H1 (cell line): ENCODE results near the gene SLC39A11. TPM values are rescaled to one million over a fixed set of nuclear protein-coding genes. Genes with fewer than 3 reads are reported as not detected.

ENCODE experiments used
- CTCF ChIA-PET: fragments of 300-600 bp; sonication (Branson Sonifier 250); formaldehyde crosslinking; loops from one replicate; lab custom pipeline; 2021; ENCODE audit not compliant: partially characterized antibody; lab: Charles Lee
- POLR2A ChIA-PET: fragments of 300-600 bp; sonication (Branson Sonifier 250); formaldehyde crosslinking; loops from one replicate; lab custom pipeline; 2021; ENCODE audit warnings: inconsistent platforms; ENCODE audit not compliant: partially characterized antibody; lab: Charles Lee
- DNase-seq, 2 experiments: peaks; one replicate each; pipeline versions ENCODE4 v3.0.0 to v3.0.0-alpha.2; 2010 to 2022; ENCODE audit warnings: low spot score in 2 of 2, low read depth in 1 of 2, mixed read lengths in 1 of 2
- FAIRE-seq: peaks from 2 replicates; lab custom pipeline; 2011; peaks lifted over from hg19 to GRCh38; lab: Jason Lieb, UNC
- H2AFZ ChIP-seq: 2 replicates; pipeline ENCODE4 v1.8.1; 2012; ENCODE audit warnings: low read length, inconsistent platforms
- H2AK5ac ChIP-seq: 2 replicates; pipeline ENCODE4 v1.6.1; 2013; ENCODE audit warnings: low read depth, low read length
- H2BK120ac ChIP-seq: replicated peaks from 2 replicates; pipeline ENCODE3; 2013; ENCODE audit warnings: low read depth, low read length, inconsistent platforms
- H2BK12ac ChIP-seq: 2 replicates; pipeline ENCODE4 v1.6.1; 2013; ENCODE audit warnings: low read depth, low read length
- H2BK15ac ChIP-seq: 2 replicates; pipeline ENCODE4 v1.6.1; 2013; ENCODE audit warnings: low read length
- H2BK20ac ChIP-seq: 2 replicates; pipeline ENCODE4 v1.6.1; 2013; ENCODE audit warnings: low read length
- H2BK5ac ChIP-seq: 2 replicates; pipeline ENCODE4 v1.6.1; 2013; ENCODE audit warnings: low read depth, low read length
- H3K14ac ChIP-seq: 2 replicates; pipeline ENCODE4 v1.6.1; 2013; ENCODE audit warnings: inconsistent platforms; ENCODE audit not compliant: insufficient read length
- H3K18ac ChIP-seq: 2 replicates; pipeline ENCODE4 v1.6.1; 2013; ENCODE audit warnings: low read length; ENCODE audit errors: extremely low read depth
- H3K23ac ChIP-seq: 2 replicates; pipeline ENCODE4 v1.6.1; 2013; ENCODE audit warnings: inconsistent platforms; ENCODE audit not compliant: insufficient read length
- H3K23me2 ChIP-seq: 2 replicates; pipeline ENCODE4 v1.6.1; 2013; ENCODE audit warnings: low read depth, low read length
- H3K27ac ChIP-seq: 2 replicates; pipeline ENCODE4 v1.6.1; 2011; ENCODE audit warnings: low read depth, low read length, inconsistent platforms
- H3K27me3 ChIP-seq, 4 experiments: replicated peaks in 1 of 4; 1 replicate in 1 of 4; 2 replicates in 3 of 4; pipeline versions ENCODE4 v1.6.1 to v1.8.1; 2011 to 2013; ENCODE audit warnings: low read length in 3 of 4, mild to moderate bottlenecking in 3 of 4, inconsistent platforms in 2 of 4, mixed read lengths in 2 of 4, moderate library complexity in 1 of 4; ENCODE audit not compliant: control insufficient read depth in 3 of 4, insufficient read depth in 3 of 4; ENCODE audit errors: extremely low read depth in 1 of 4
- H3K36me3 ChIP-seq, 4 experiments: 2 replicates each; pipeline versions ENCODE4 v1.6.1 to v1.8.1; 2011 to 2013; ENCODE audit warnings: mild to moderate bottlenecking in 4 of 4, low read length in 3 of 4, moderate library complexity in 2 of 4, control low read depth in 1 of 4, inconsistent platforms in 1 of 4; ENCODE audit not compliant: insufficient read depth in 4 of 4, control insufficient read depth in 2 of 4
- H3K4ac ChIP-seq: replicated peaks from 2 replicates; pipeline ENCODE3; 2013; ENCODE audit warnings: low read length, low read depth, mixed read lengths, inconsistent platforms; ENCODE audit not compliant: insufficient read length
- H3K4me1 ChIP-seq, 4 experiments: replicated peaks in 1 of 4; 1 replicate in 1 of 4; 2 replicates in 3 of 4; pipeline versions ENCODE4 v1.6.1 to v1.8.1; 2011 to 2013; ENCODE audit warnings: low read length in 3 of 4, inconsistent platforms in 2 of 4, mixed read lengths in 1 of 4; ENCODE audit not compliant: insufficient read depth in 4 of 4, control insufficient read depth in 3 of 4
- H3K4me2 ChIP-seq, 2 experiments: 2 replicates each; pipeline versions ENCODE4 v1.6.1 to v1.8.1; 2011 to 2013; ENCODE audit warnings: low read depth in 2 of 2, low read length in 2 of 2, control low read depth in 1 of 2, inconsistent platforms in 1 of 2, mild to moderate bottlenecking in 1 of 2; ENCODE audit not compliant: insufficient read depth in 1 of 2
- H3K4me3 ChIP-seq, 4 experiments: fragments of 200-600, 300-600 bp in 1 of 4; sonication (generic), shearing (Covaris generic), sonication (Bioruptor Twin) in 1 of 4; 2 replicates each; pipeline versions ENCODE4 v1.5.1 to v1.8.1; 2011 to 2016; ENCODE audit warnings: low read length in 4 of 4, low read depth in 3 of 4, control low read depth in 2 of 4, inconsistent platforms in 2 of 4, mild to moderate bottlenecking in 2 of 4, mixed read lengths in 1 of 4, moderate library complexity in 1 of 4; ENCODE audit not compliant: insufficient read depth in 2 of 4; ENCODE audit errors: extremely low read depth in 1 of 4
- H3K56ac ChIP-seq: replicated peaks from 2 replicates; pipeline ENCODE3; 2013; ENCODE audit warnings: low read depth, mild to moderate bottlenecking, mixed read lengths, low read length, inconsistent platforms; ENCODE audit not compliant: insufficient read length
- H3K79me1 ChIP-seq: 2 replicates; pipeline ENCODE4 v1.6.1; 2013; ENCODE audit warnings: low read depth, low read length, control low read depth
- H3K79me2 ChIP-seq, 2 experiments: 2 replicates each; pipeline versions ENCODE4 v1.6.1 to v1.8.1; 2012 to 2013; ENCODE audit warnings: low read length in 2 of 2, mild to moderate bottlenecking in 2 of 2, inconsistent platforms in 1 of 2; ENCODE audit not compliant: insufficient read depth in 2 of 2, control insufficient read depth in 1 of 2
- H3K9ac ChIP-seq, 4 experiments: replicated peaks in 1 of 4; 1 replicate in 1 of 4; 2 replicates in 3 of 4; pipeline versions ENCODE4 v1.6.1 to v1.8.1; 2011 to 2013; ENCODE audit warnings: low read depth in 3 of 4, low read length in 3 of 4, control low read depth in 2 of 4, mild to moderate bottlenecking in 2 of 4, moderate library complexity in 2 of 4, inconsistent platforms in 1 of 4; ENCODE audit errors: extremely low read depth in 1 of 4
- H3K9me3 ChIP-seq, 2 experiments: 2 replicates each; pipeline versions ENCODE4 v1.6.1 to v1.8.1; 2012 to 2013; ENCODE audit warnings: mild to moderate bottlenecking in 2 of 2, moderate library complexity in 2 of 2, control low read depth in 1 of 2, inconsistent platforms in 1 of 2, low read depth in 1 of 2, low read length in 1 of 2, mixed read lengths in 1 of 2; ENCODE audit not compliant: insufficient read depth in 2 of 2
- H4K20me1 ChIP-seq, 2 experiments: replicated peaks in 1 of 2; 2 replicates each; pipeline versions ENCODE3 to v1.8.1; 2011 to 2013; ENCODE audit warnings: inconsistent platforms in 2 of 2, low read length in 2 of 2, mild to moderate bottlenecking in 1 of 2; ENCODE audit not compliant: insufficient read depth in 2 of 2, control insufficient read depth in 1 of 2
- H4K5ac ChIP-seq: 2 replicates; pipeline ENCODE4 v1.6.1; 2013; ENCODE audit warnings: low read length, low read depth, mixed read lengths, inconsistent platforms; ENCODE audit not compliant: insufficient read length
- H4K8ac ChIP-seq: 2 replicates; pipeline ENCODE4 v1.8.0; 2013; ENCODE audit warnings: mild to moderate bottlenecking, moderate library complexity, low read length, inconsistent platforms; ENCODE audit not compliant: insufficient read depth; ENCODE audit errors: extremely low read depth
- H4K91ac ChIP-seq: replicated peaks from 2 replicates; pipeline ENCODE3; 2013; ENCODE audit warnings: low read length, mixed read lengths, inconsistent platforms; ENCODE audit not compliant: insufficient read length
- BRCA1 ChIP-seq: IDR thresholded peaks from 2 replicates; pipeline ENCODE4 v1.6.1; 2012; ENCODE audit warnings: low read depth, low read length, improper control_type of control experiment
- CBX5 ChIP-seq: fragments of 300-800, 300-1000 bp; sonication (generic); IDR thresholded peaks from 2 replicates; pipeline ENCODE4 v1.7.1; 2016; ENCODE audit warnings: antibody characterized with exemption, low read length, low read depth
- CBX8 ChIP-seq: fragments of 300-800, 300-1000 bp; sonication (generic); IDR thresholded peaks from 2 replicates; pipeline ENCODE4 v1.7.1; 2016; ENCODE audit warnings: low read depth, low read length, borderline replicate concordance
- CHD1 ChIP-seq: IDR thresholded peaks from 2 replicates; pipeline ENCODE4 v1.6.1; 2012; ENCODE audit warnings: low read depth, low read length, improper control_type of control experiment
- CHD2 ChIP-seq: IDR thresholded peaks from 2 replicates; pipeline ENCODE4 v1.6.1; 2012; ENCODE audit warnings: low read length, improper control_type of control experiment
- KDM4A ChIP-seq: IDR thresholded peaks from one replicate; pipeline ENCODE4 v1.7.1; 2012; ENCODE audit warnings: low read depth, mild to moderate bottlenecking, moderate library complexity, low read length, inconsistent platforms; ENCODE audit not compliant: severe bottlenecking
- KDM5A ChIP-seq: fragments of 200-600 bp; IDR thresholded peaks from 2 replicates; pipeline ENCODE4 v1.7.1; 2012; ENCODE audit warnings: mild to moderate bottlenecking, low read length, inconsistent platforms, mixed read lengths
- POU5F1 ChIP-seq: IDR thresholded peaks from 2 replicates; pipeline ENCODE4 v1.6.1; 2011; ENCODE audit warnings: low read depth, mild to moderate bottlenecking, low read length, moderate library complexity
- RBBP5 ChIP-seq: IDR thresholded peaks from 2 replicates; pipeline ENCODE4 v1.7.1; 2012; ENCODE audit warnings: low read depth, mild to moderate bottlenecking, inconsistent platforms, low read length, moderate library complexity, borderline replicate concordance
- RXRA ChIP-seq: IDR thresholded peaks from 2 replicates; pipeline ENCODE4 v1.6.1; 2011; ENCODE audit warnings: low read depth, mild to moderate bottlenecking, low read length, moderate library complexity; ENCODE audit not compliant: insufficient read depth
- SAP30 ChIP-seq: fragments of 300-600 bp; sonication (generic); IDR thresholded peaks from 2 replicates; pipeline ENCODE4 v1.7.1; 2012; ENCODE audit warnings: low read length, moderate library complexity, mild to moderate bottlenecking, inconsistent platforms; ENCODE audit not compliant: insufficient read depth, insufficient replicate concordance
- SIN3A ChIP-seq, 2 experiments: IDR thresholded peaks in 1 of 2; conservative IDR thresholded peaks in 1 of 2; 2 replicates each; pipeline ENCODE4 v1.6.1; 2011 to 2012; ENCODE audit warnings: low read length in 2 of 2, improper control_type of control experiment in 1 of 2, low read depth in 1 of 2, mild to moderate bottlenecking in 1 of 2
- SP1 ChIP-seq: IDR thresholded peaks from 2 replicates; pipeline ENCODE4 v1.6.1; 2011; ENCODE audit warnings: low read depth, low read length
- WGBS, 2 experiments: shearing (Covaris generic) in 1 of 2; methylation state at CpG; one replicate each; pipeline versions ENCODE4 v1.1.6 to v1.1.7; 2013 to 2015; ENCODE audit warnings: low lambda C conversion rate in 2 of 2, mixed read lengths in 2 of 2, inconsistent platforms in 1 of 2, low coverage in 1 of 2, missing lambda C conversion rate in 1 of 2; ENCODE audit not compliant: insufficient replicate concordance in 2 of 2, insufficient coverage in 1 of 2, insufficient read length in 1 of 2; ENCODE audit errors: extremely low coverage in 1 of 2, missing lambda C conversion rate in 1 of 2; 5-methylcytosine and 5-hydroxymethylcytosine counted together
- polyA plus RNA-seq, 7 experiments: library from polyadenylated mRNA; depleted of rRNA in 3 of 7; stranded (reverse) in 5 of 7; unstranded in 2 of 7; fragments of >200 nt in 5 of 7; fragments of 200-250 nt in 2 of 7; gene quantifications; 1 replicate in 5 of 7; 2 replicates in 1 of 7; 4 replicates in 1 of 7; pipeline versions ENCODE4 v1.2.1 to v1.2.3, GENCODE V29; 2011 to 2013; ENCODE audit warnings: missing spikeins in 2 of 7, mixed read lengths in 2 of 7
- total RNA-seq: library from RNA; stranded (reverse); fragmentation: NEBNext Ultra II Directional; extraction: Animal tissue kit (Norgen Biotek cat#: 25700); gene quantifications from 2 replicates; pipeline ENCODE4 v1.2.1, GENCODE V29; 2021
- TF ChIP-seq, protein P1 (sequence below): IDR thresholded peaks from 2 replicates; pipeline ENCODE4 v1.6.1; 2011; ENCODE audit warnings: low read length, improper control_type of control experiment

SLC39A11 gene
- total and polyA plus RNA-seq, 2 of the 8 experiments (the other 6 are each of a cell fraction or from before 2014, with no cell fraction given) = 12.2 to 19.6 TPM

DNA sequence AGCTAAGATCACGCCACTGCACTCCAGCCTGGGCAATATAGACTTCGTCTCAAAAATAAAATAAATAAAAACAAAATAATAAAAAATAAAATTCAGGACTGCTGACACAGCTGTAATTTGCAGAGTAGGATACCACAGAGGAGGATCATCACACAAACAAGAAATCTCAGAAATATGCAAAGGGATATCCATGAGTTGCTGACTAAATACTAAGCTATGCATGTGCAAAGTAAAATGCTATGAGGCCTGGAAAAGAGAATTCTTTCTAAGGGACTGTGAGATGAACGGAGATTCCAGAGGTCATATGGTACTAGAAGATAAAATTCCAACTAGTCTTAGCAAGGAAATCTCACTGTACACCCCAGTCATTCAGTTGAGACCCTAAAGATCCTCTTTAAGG, 74.8 kb downstream of the SLC39A11 start:
- Histone ChIP-seq H2BK15ac (no peak overlapping the region), H2AFZ (no peak overlapping the region), H3K9ac (no peak overlapping the region; a peak in 1 of 7 replicates), H3K56ac (no peak overlapping the region), H3K79me1 (no peaks in the 10 kb centered on the region), H3K36me3 (no peaks in the 10 kb centered on the region), H3K4me3 (no peak overlapping the region), H2BK120ac (no peak overlapping the region), H2AK5ac (no peak overlapping the region), H3K9me3 (no peaks in the 10 kb centered on the region), H4K5ac (no peak overlapping the region), H2BK20ac (no peak overlapping the region), H3K79me2 (no peaks in the 10 kb centered on the region), H4K20me1 (no peaks in the 10 kb centered on the region), H2BK5ac (no peak overlapping the region), H3K14ac (no peak overlapping the region), H3K4me2 (no peak overlapping the region), H3K4me1 (peaks cover 0 to 5% (median 3%) of the 10 kb centered on the region in 4 experiments; a peak in 5 of 7 replicates), H3K27me3 (no peaks in the 10 kb centered on the region), H3K18ac (no peak overlapping the region), H4K91ac (no peak overlapping the region), H3K27ac (no peak overlapping the region), H3K23ac (no peak overlapping the region), H4K8ac (no peak overlapping the region), H3K23me2 (no peaks in the 10 kb centered on the region), H3K4ac (no peak overlapping the region), H2BK12ac (no peak overlapping the region)
- CTCF ChIA-PET = interaction anchor here (1.0 kb wide), 1 partner anchor 16 kb away, joined by 3 read pairs; no protein-coding TSS in a partner anchor
- 87% methylated on average over 3 of the region's 3 CpGs; no CpG with 5 or more reads in 1 of the 2 experiments for WGBS, 2 experiments
- POLR2A ChIA-PET = no interaction called here
- DNase-seq (no peak), FAIRE-seq (no peak)
- TF ChIP-seq RXRA (no peak), CHD2 (no peak), SIN3A (conservative IDR thresholded peaks at IDR 0.05 in 1 of 2, IDR thresholded peaks at IDR 0.05 in 1 of 2; ENCODE audit: low read depth in 1 of 2, low read length in 2 of 2) (no peak), KDM4A (no peak), CHD1 (no peak), KDM5A (no peak), BRCA1 (no peak), CBX5 (no peak), RBBP5 (no peak), SP1 (no peak), SAP30 (no peak), CBX8 (no peak), POU5F1 (no peak)
- TF ChIP-seq, protein P1, sequence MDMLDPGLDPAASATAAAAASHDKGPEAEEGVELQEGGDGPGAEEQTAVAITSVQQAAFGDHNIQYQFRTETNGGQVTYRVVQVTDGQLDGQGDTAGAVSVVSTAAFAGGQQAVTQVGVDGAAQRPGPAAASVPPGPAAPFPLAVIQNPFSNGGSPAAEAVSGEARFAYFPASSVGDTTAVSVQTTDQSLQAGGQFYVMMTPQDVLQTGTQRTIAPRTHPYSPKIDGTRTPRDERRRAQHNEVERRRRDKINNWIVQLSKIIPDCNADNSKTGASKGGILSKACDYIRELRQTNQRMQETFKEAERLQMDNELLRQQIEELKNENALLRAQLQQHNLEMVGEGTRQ = no peak
